ENCODE measurements around the gene ANGPT4. TPM values are rescaled to one million over a fixed set of nuclear protein-coding genes. Genes with fewer than 3 reads are reported as not detected.

The ANGPT4 gene
- total RNA-seq, 2 donors from 2014 or later: not detected

- no peak for ATAC-seq
- DNase-seq: no peak
- intact Hi-C loops (cut with DNase I, micrococcal nuclease): no loop called here
Measured at GRCh38 chr20:821046-821730, 94.9 kb downstream of the ANGPT4 start.

GRCh38 chr20:820323-820953 is 95.7 kb downstream of the ANGPT4 start:
- DNase-seq (no peak), ATAC-seq (no peak)
- intact Hi-C loops (cut with DNase I, micrococcal nuclease): no loop called here

Other genes with a start within 250 kb of the ANGPT4 start
- gene SCRT2, start 240.5 kb downstream of the ANGPT4 start, total RNA-seq: not detected
- 10 to 100 TPM; 22.1 to 22.8 TPM for gene SLC52A3, start 147.8 kb downstream of the ANGPT4 start, total RNA-seq
- gene FAM110A, start 82.6 kb downstream of the ANGPT4 start, total RNA-seq: 10 to 100 TPM in 1 of 2 donors, 1 to 10 TPM in 1; 7.4 to 11.5 TPM
- under 1 TPM in 1 of 2 donors, not detected in 1; 0.11 TPM for gene RSPO4, start 86.0 kb upstream of the ANGPT4 start, total RNA-seq
- gene PSMF1, start 202.3 kb upstream of the ANGPT4 start, total RNA-seq: 100 to 1,000 TPM; 119 to 133 TPM

All from left colon (tissue), 2 donors.